GM23338 (cell line): ENCODE data around the gene CABP2. TPM values are rescaled to one million over a fixed set of nuclear protein-coding genes. Genes with fewer than 3 reads are reported as not detected.

Source experiments
- ATAC-seq: fragments of 200-7000 bp; cut with Tn5 transposase; 3 replicates; pipeline ENCODE4 v1.9.1; 2020
- DNase-seq: peaks from one replicate; pipeline ENCODE4 v3.0.0-alpha.2; 2015; ENCODE audit warnings: low spot score
- H2AFZ ChIP-seq: fragments of 200-600 bp; sonication (generic); 2 replicates; pipeline ENCODE4 v1.8.0; 2016; ENCODE audit warnings: antibody characterized with exemption, mild to moderate bottlenecking, moderate library complexity
- H3F3A ChIP-seq: fragments of 200-600 bp; sonication (generic); replicated peaks from 2 replicates; pipeline ENCODE4 v1.8.0; 2017; ENCODE audit warnings: antibody characterized with exemption, mixed run types, low read depth
- H3K27ac ChIP-seq: fragments of 200-600 bp; sonication (generic); 2 replicates; pipeline ENCODE4 v1.6.1; 2016; ENCODE audit warnings: low read depth
- H3K27me3 ChIP-seq: fragments of 200-600 bp; sonication (generic); 2 replicates; pipeline ENCODE4 v1.8.0; 2016; ENCODE audit warnings: mild to moderate bottlenecking, mixed run types, moderate library complexity; ENCODE audit not compliant: insufficient read depth
- H3K36me3 ChIP-seq: fragments of 200-600 bp; sonication (generic); 2 replicates; pipeline ENCODE4 v1.8.0; 2016; ENCODE audit warnings: mild to moderate bottlenecking; ENCODE audit not compliant: insufficient read depth
- H3K4me1 ChIP-seq: fragments of 200-600 bp; sonication (generic); 2 replicates; pipeline ENCODE4 v1.8.0; 2016; ENCODE audit warnings: mild to moderate bottlenecking, moderate library complexity; ENCODE audit not compliant: insufficient read depth
- H3K4me2 ChIP-seq: fragments of 200-600 bp; sonication (generic); 2 replicates; pipeline ENCODE4 v1.7.1; 2017; ENCODE audit warnings: mixed run types
- H3K4me3 ChIP-seq: fragments of 200-600 bp; sonication (generic); 2 replicates; pipeline ENCODE4 v1.6.1; 2016; ENCODE audit warnings: mixed run types
- H3K79me2 ChIP-seq: fragments of 200-600 bp; sonication (generic); replicated peaks from 2 replicates; pipeline ENCODE4 v1.8.0; 2017; ENCODE audit warnings: mild to moderate bottlenecking; ENCODE audit not compliant: insufficient read depth
- H3K9me2 ChIP-seq: fragments of 200-600 bp; sonication (generic); 2 replicates; pipeline ENCODE4 v1.8.0; 2017; ENCODE audit not compliant: insufficient read depth
- H4K20me1 ChIP-seq: fragments of 200-600 bp; sonication (generic); replicated peaks from 2 replicates; pipeline ENCODE4 v1.8.0; 2017; ENCODE audit warnings: mild to moderate bottlenecking; ENCODE audit not compliant: insufficient read depth
- H3K27ac Mint-ChIP-seq: 2 replicates; pipeline ENCODE4 v1.8.0; 2020; ENCODE audit warnings: inconsistent platforms, mild to moderate bottlenecking, moderate library complexity, mixed read lengths
- H3K27me3 Mint-ChIP-seq: 3 replicates; pipeline ENCODE4 v1.8.0; 2022; ENCODE audit warnings: low read depth, mild to moderate bottlenecking, moderate library complexity, mixed read lengths, inconsistent platforms; ENCODE audit not compliant: insufficient read depth, poor library complexity
- H3K36me3 Mint-ChIP-seq: 3 replicates; pipeline ENCODE4 v1.8.0; 2021; ENCODE audit warnings: low read depth, mild to moderate bottlenecking, inconsistent platforms, moderate library complexity, mixed read lengths
- H3K4me1 Mint-ChIP-seq: 3 replicates; pipeline ENCODE4 v1.8.0; 2020; ENCODE audit warnings: mild to moderate bottlenecking, inconsistent platforms, mixed read lengths
- H3K4me3 Mint-ChIP-seq: 3 replicates; pipeline ENCODE4 v1.8.0; 2021; ENCODE audit warnings: moderate library complexity, mild to moderate bottlenecking, inconsistent platforms, mixed read lengths
- H3K9me3 Mint-ChIP-seq: 3 replicates; pipeline ENCODE4 v1.8.0; 2020; ENCODE audit warnings: moderate library complexity, mild to moderate bottlenecking, inconsistent platforms, mixed read lengths
- CREB1 ChIP-seq: fragments of 250-450 bp; sonication (Bioruptor Pico); IDR thresholded peaks from 2 replicates; pipeline ENCODE4 v1.5.0; 2020; ENCODE audit warnings: low read depth, mild to moderate bottlenecking, moderate library complexity
- CTCF ChIP-seq, 2 experiments: fragments of 200-600 bp in 1 of 2; sonication (generic) in 1 of 2; conservative IDR thresholded peaks; 2 replicates each; pipeline versions ENCODE4 v1.5.1 to v1.6.1; 2016 to 2017; ENCODE audit warnings: antibody characterized with exemption in 2 of 2, low read depth in 2 of 2, mild to moderate bottlenecking in 2 of 2, moderate library complexity in 1 of 2
- ETS1 ChIP-seq: IDR thresholded peaks from 2 replicates; pipeline ENCODE4 v1.6.1; 2016; ENCODE audit warnings: antibody characterized with exemption
- EZH2 ChIP-seq: fragments of 200-600 bp; sonication (generic); IDR thresholded peaks from one replicate; pipeline ENCODE4 v1.8.0; 2017; ENCODE audit warnings: antibody characterized with exemption, mild to moderate bottlenecking, low read depth; ENCODE audit not compliant: unreplicated experiment
- EZH2phosphoT487 ChIP-seq: fragments of 200-600 bp; sonication (generic); IDR thresholded peaks from one replicate; pipeline ENCODE4 v1.8.1; 2018; ENCODE audit warnings: antibody characterized with exemption; ENCODE audit not compliant: unreplicated experiment
- JUNB ChIP-seq: IDR thresholded peaks from one replicate; pipeline ENCODE4 v1.6.1; 2016; ENCODE audit warnings: antibody characterized with exemption; ENCODE audit not compliant: unreplicated experiment
- NANOG ChIP-seq: IDR thresholded peaks from 2 replicates; pipeline ENCODE4 v1.6.1; 2016; ENCODE audit warnings: antibody characterized with exemption, borderline replicate concordance
- POLR2AphosphoS5 ChIP-seq: IDR thresholded peaks from 2 replicates; pipeline ENCODE4 v1.6.1; 2016; ENCODE audit warnings: antibody characterized with exemption, low read depth
- REST ChIP-seq: IDR thresholded peaks from one replicate; pipeline ENCODE4 v1.6.1; 2018; ENCODE audit warnings: antibody characterized with exemption; ENCODE audit not compliant: unreplicated experiment
- STAT1 ChIP-seq: IDR thresholded peaks from one replicate; pipeline ENCODE4 v1.6.1; 2016; ENCODE audit warnings: antibody characterized with exemption; ENCODE audit not compliant: unreplicated experiment
- ZNF114 ChIP-seq: fragments of 250-450 bp; sonication (Bioruptor Pico); IDR thresholded peaks from 2 replicates; pipeline ENCODE4 v1.5.0; 2020; ENCODE audit warnings: mild to moderate bottlenecking, moderate library complexity
- ZNF331 ChIP-seq: fragments of 250-450 bp; sonication (Bioruptor Pico); IDR thresholded peaks from 2 replicates; pipeline ENCODE4 v1.5.0; 2020; ENCODE audit warnings: low read depth, mild to moderate bottlenecking, moderate library complexity
- ZNF462 ChIP-seq: fragments of 250-450 bp; sonication (Bioruptor Pico); IDR thresholded peaks from 2 replicates; pipeline ENCODE4 v1.5.0; 2020; ENCODE audit warnings: mild to moderate bottlenecking, moderate library complexity
- polyA plus RNA-seq: library from polyadenylated mRNA; unstranded; fragments of >200 nt; fragmentation: Nextera tagmentation; extraction: Ambion mirVana; gene quantifications from 2 replicates; pipeline ENCODE4 v1.2.1, GENCODE V29; 2016
- total RNA-seq: library from RNA; depleted of rRNA; stranded (reverse); fragments of >200 nt; shearing (Covaris generic); gene quantifications from 2 replicates; pipeline ENCODE4 v1.2.3, GENCODE V29; 2014

Gene CABP2
- total and polyA plus RNA-seq, 2 experiments from 2014 or later: not detected

GRCh38 chr11:67561971-67562619 is 38.8 kb upstream of the CABP2 start:
- no peak overlapping the region for H3K27ac ChIP-seq
- no peak for ATAC-seq
- H3K27me3 Mint-ChIP-seq: peaks cover 4% of the 10 kb centered on the region
- no peaks in the 10 kb centered on the region for H3K79me2 ChIP-seq
- H3K4me1 ChIP-seq: peaks cover 14% of the 10 kb centered on the region
- no peak overlapping the region for H3K4me3 ChIP-seq
- H3K36me3 ChIP-seq: no peaks in the 10 kb centered on the region
- no peaks in the 10 kb centered on the region for H3F3A ChIP-seq
- no peak overlapping the region for H3K27ac Mint-ChIP-seq
- H3K9me3 Mint-ChIP-seq: no peaks in the 10 kb centered on the region; the same call in 2 of the 3 replicates
- no peaks in the 10 kb centered on the region for H3K27me3 ChIP-seq
- peak overlapping the region; percentile 8; the same call in 1 of the 2 replicates for H2AFZ ChIP-seq
- H3K4me1 Mint-ChIP-seq: peaks cover 14% of the 10 kb centered on the region
- TF ChIP-seq CTCF (conservative IDR thresholded peaks at IDR 0.05; ENCODE audit: low read depth in 2 of 2): no peak
- TF ChIP-seq ZNF114: no peak
- TF ChIP-seq CREB1 (CRISPR knock-in tag): no peak
- no peak for TF ChIP-seq REST
- TF ChIP-seq NANOG: no peak
- TF ChIP-seq ETS1: no peak
- no peak for TF ChIP-seq ZNF462
- TF ChIP-seq POLR2AphosphoS5: no peak
- no peak for TF ChIP-seq STAT1
- no peak for TF ChIP-seq JUNB
- no peak for TF ChIP-seq EZH2phosphoT487
- TF ChIP-seq ZNF331: no peak
- no peak for TF ChIP-seq EZH2
- H4K20me1 ChIP-seq: no peaks in the 10 kb centered on the region
- no peak overlapping the region for H3K4me2 ChIP-seq
- no peaks in the 10 kb centered on the region for H3K9me2 ChIP-seq
- no peak overlapping the region for H3K4me3 Mint-ChIP-seq
- no peaks in the 10 kb centered on the region for H3K36me3 Mint-ChIP-seq
- DNase-seq: no peak
